ENCODE measurements around the gene RASA3. TPM values are rescaled to one million over a fixed set of nuclear protein-coding genes. Genes with fewer than 3 reads are reported as not detected.

Gene RASA3
- total and polyA plus RNA-seq, 9 of the 15 experiments (the other 6 are each of a cell fraction or from before 2014, with no cell fraction given): 0.72 to 25.3 (median 14.4) TPM

- TF ChIP-seq, protein P1, sequence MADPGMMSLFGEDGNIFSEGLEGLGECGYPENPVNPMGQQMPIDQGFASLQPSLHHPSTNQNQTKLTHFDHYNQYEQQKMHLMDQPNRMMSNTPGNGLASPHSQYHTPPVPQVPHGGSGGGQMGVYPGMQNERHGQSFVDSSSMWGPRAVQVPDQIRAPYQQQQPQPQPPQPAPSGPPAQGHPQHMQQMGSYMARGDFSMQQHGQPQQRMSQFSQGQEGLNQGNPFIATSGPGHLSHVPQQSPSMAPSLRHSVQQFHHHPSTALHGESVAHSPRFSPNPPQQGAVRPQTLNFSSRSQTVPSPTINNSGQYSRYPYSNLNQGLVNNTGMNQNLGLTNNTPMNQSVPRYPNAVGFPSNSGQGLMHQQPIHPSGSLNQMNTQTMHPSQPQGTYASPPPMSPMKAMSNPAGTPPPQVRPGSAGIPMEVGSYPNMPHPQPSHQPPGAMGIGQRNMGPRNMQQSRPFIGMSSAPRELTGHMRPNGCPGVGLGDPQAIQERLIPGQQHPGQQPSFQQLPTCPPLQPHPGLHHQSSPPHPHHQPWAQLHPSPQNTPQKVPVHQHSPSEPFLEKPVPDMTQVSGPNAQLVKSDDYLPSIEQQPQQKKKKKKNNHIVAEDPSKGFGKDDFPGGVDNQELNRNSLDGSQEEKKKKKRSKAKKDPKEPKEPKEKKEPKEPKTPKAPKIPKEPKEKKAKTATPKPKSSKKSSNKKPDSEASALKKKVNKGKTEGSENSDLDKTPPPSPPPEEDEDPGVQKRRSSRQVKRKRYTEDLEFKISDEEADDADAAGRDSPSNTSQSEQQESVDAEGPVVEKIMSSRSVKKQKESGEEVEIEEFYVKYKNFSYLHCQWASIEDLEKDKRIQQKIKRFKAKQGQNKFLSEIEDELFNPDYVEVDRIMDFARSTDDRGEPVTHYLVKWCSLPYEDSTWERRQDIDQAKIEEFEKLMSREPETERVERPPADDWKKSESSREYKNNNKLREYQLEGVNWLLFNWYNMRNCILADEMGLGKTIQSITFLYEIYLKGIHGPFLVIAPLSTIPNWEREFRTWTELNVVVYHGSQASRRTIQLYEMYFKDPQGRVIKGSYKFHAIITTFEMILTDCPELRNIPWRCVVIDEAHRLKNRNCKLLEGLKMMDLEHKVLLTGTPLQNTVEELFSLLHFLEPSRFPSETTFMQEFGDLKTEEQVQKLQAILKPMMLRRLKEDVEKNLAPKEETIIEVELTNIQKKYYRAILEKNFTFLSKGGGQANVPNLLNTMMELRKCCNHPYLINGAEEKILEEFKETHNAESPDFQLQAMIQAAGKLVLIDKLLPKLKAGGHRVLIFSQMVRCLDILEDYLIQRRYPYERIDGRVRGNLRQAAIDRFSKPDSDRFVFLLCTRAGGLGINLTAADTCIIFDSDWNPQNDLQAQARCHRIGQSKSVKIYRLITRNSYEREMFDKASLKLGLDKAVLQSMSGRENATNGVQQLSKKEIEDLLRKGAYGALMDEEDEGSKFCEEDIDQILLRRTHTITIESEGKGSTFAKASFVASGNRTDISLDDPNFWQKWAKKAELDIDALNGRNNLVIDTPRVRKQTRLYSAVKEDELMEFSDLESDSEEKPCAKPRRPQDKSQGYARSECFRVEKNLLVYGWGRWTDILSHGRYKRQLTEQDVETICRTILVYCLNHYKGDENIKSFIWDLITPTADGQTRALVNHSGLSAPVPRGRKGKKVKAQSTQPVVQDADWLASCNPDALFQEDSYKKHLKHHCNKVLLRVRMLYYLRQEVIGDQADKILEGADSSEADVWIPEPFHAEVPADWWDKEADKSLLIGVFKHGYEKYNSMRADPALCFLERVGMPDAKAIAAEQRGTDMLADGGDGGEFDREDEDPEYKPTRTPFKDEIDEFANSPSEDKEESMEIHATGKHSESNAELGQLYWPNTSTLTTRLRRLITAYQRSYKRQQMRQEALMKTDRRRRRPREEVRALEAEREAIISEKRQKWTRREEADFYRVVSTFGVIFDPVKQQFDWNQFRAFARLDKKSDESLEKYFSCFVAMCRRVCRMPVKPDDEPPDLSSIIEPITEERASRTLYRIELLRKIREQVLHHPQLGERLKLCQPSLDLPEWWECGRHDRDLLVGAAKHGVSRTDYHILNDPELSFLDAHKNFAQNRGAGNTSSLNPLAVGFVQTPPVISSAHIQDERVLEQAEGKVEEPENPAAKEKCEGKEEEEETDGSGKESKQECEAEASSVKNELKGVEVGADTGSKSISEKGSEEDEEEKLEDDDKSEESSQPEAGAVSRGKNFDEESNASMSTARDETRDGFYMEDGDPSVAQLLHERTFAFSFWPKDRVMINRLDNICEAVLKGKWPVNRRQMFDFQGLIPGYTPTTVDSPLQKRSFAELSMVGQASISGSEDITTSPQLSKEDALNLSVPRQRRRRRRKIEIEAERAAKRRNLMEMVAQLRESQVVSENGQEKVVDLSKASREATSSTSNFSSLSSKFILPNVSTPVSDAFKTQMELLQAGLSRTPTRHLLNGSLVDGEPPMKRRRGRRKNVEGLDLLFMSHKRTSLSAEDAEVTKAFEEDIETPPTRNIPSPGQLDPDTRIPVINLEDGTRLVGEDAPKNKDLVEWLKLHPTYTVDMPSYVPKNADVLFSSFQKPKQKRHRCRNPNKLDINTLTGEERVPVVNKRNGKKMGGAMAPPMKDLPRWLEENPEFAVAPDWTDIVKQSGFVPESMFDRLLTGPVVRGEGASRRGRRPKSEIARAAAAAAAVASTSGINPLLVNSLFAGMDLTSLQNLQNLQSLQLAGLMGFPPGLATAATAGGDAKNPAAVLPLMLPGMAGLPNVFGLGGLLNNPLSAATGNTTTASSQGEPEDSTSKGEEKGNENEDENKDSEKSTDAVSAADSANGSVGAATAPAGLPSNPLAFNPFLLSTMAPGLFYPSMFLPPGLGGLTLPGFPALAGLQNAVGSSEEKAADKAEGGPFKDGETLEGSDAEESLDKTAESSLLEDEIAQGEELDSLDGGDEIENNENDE (IDR thresholded peaks at IDR 0.05; ENCODE audit: low read depth, low read length): no peak
- TF ChIP-seq DDX20 (tag; IDR thresholded peaks at IDR 0.05; ENCODE audit: low read depth): no peak
- peak; percentile 5 for TF ChIP-seq TAF1 (IDR thresholded peaks at IDR 0.05; ENCODE audit: control insufficient read depth, extremely low read depth, insufficient read depth, low read length, severe bottlenecking)
- peak; percentile 92 for TF ChIP-seq GATAD2A (IDR thresholded peaks at IDR 0.05)
- TF ChIP-seq CEBPZ (IDR thresholded peaks at IDR 0.05; ENCODE audit: borderline replicate concordance, low read depth, low read length): no peak
- TF ChIP-seq RFX7 (CRISPR knock-in tag; IDR thresholded peaks at IDR 0.05): no peak
- no peak for TF ChIP-seq E4F1 (CRISPR knock-in tag; IDR thresholded peaks at IDR 0.05; ENCODE audit: borderline replicate concordance)
These were observed 622 bp downstream of the RASA3 start (continued) for GRCh38 chr13:114131583-114132418.

All from K562 (cell line).